ENCODE results near the gene ACOT11. TPM values are rescaled to one million over a fixed set of nuclear protein-coding genes. Genes with fewer than 3 reads are reported as not detected.

The ACOT11 gene
- total and polyA plus RNA-seq, 11 donors: 33.2 to 69.3 (median 55.9) TPM

- DNase-seq (no peak), ATAC-seq (no peak)
- TF ChIP-seq CTCF (IDR thresholded peaks at IDR 0.05): no peak
- no peak for TF ChIP-seq POLR2A (IDR thresholded peaks at IDR 0.05)
- Histone ChIP-seq H3K9me3 (peaks cover 0 to 6% (median 0%) of the 10 kb centered on the region in 12 donors), H3K4me1 (peaks cover 0 to 12% (median 6%) of the 10 kb centered on the region in 12 donors), H3K36me3 (no peaks in the 10 kb centered on the region), H3K4me3 (no peak overlapping the region), H3K27ac (no peak overlapping the region), H3K27me3 (no peaks in the 10 kb centered on the region)
- 72 to 82% (median 81%) methylated on average over 5 of the region's 5 CpGs for WGBS, 4 donors
- intact Hi-C loops (cut with DNase I): loop anchor here in 2 of 10 donors (5.0 kb wide), 1 partner anchor 102 kb away; the partner anchor contains the start of gene ACOT11 (in 2 of the 2)
Measured at GRCh38 chr1:54649130-54649898, 101.3 kb downstream of the ACOT11 start.

GRCh38 chr1:54649921-54650320 lies 101.9 kb downstream of the ACOT11 start:
- Histone ChIP-seq H3K27me3 (no peaks in the 10 kb centered on the region), H3K36me3 (no peaks in the 10 kb centered on the region), H3K27ac (no peak overlapping the region), H3K4me3 (no peak overlapping the region), H3K9me3 (peaks cover 0 to 2% (median 0%) of the 10 kb centered on the region in 12 donors), H3K4me1 (peaks cover 0 to 12% (median 6%) of the 10 kb centered on the region in 12 donors)
- intact Hi-C loops (cut with DNase I): loop anchor here in 2 of 10 donors (5.0 kb wide), 1 partner anchor 103 kb away; the partner anchor contains the start of gene ACOT11 (in 2 of the 2)
- no peak for TF ChIP-seq CTCF (IDR thresholded peaks at IDR 0.05)
- no peak for TF ChIP-seq POLR2A (IDR thresholded peaks at IDR 0.05)
- ATAC-seq (no peak), DNase-seq (no peak)
- WGBS, 4 donors: 87 to 100% (median 89%) methylated on average over 1 of the region's 1 CpG

- H3K4me1 ChIP-seq: peaks cover 0 to 12% (median 6%) of the 10 kb centered on the region in 12 donors
- no peaks in the 10 kb centered on the region for H3K36me3 ChIP-seq
- WGBS, 4 donors: 78 to 85% (median 80%) methylated on average over 3 of the region's 3 CpGs
- no peak for TF ChIP-seq CTCF (IDR thresholded peaks at IDR 0.05)
- no peak for TF ChIP-seq POLR2A (IDR thresholded peaks at IDR 0.05)
- H3K27me3 ChIP-seq: no peaks in the 10 kb centered on the region
- intact Hi-C loops (cut with DNase I): no loop called here
- H3K4me3 ChIP-seq: no peak overlapping the region
- ATAC-seq (no peak), DNase-seq (no peak)
- no peaks in the 10 kb centered on the region for H3K9me3 ChIP-seq
- H3K27ac ChIP-seq: no peak overlapping the region
Measured at GRCh38 chr1:54650417-54650816, 102.4 kb downstream of the ACOT11 start.

- Histone ChIP-seq H3K9me3 (no peaks in the 10 kb centered on the region), H3K4me3 (no peak overlapping the region), H3K36me3 (no peaks in the 10 kb centered on the region), H3K27ac (no peak overlapping the region), H3K4me1 (peaks cover 0 to 10% (median under 1%) of the 10 kb centered on the region in 12 donors), H3K27me3 (no peaks in the 10 kb centered on the region)
- no peak for ATAC-seq
- 47 to 77% (median 67%) methylated on average over 3 of the region's 3 CpGs for whole genome bisulfite sequencing, 4 donors
- intact Hi-C loops (cut with DNase I): no loop called here
- TF ChIP-seq CTCF (IDR thresholded peaks at IDR 0.05) (no peak), POLR2A (IDR thresholded peaks at IDR 0.05) (no peak)
- DNase-seq: no peak
Measured at GRCh38 chr1:54651608-54652007, 103.6 kb downstream of the ACOT11 start.
